GM21447 (cell line): ENCODE measurements around the gene GALNT3.

ENCODE experiments used
- ATAC-seq: cut with Tn5 transposase; IDR thresholded peaks from one replicate; pipeline ENCODE4 v1.9.1; 2021; ENCODE audit not compliant: unreplicated experiment

The GALNT3 gene

DNA sequence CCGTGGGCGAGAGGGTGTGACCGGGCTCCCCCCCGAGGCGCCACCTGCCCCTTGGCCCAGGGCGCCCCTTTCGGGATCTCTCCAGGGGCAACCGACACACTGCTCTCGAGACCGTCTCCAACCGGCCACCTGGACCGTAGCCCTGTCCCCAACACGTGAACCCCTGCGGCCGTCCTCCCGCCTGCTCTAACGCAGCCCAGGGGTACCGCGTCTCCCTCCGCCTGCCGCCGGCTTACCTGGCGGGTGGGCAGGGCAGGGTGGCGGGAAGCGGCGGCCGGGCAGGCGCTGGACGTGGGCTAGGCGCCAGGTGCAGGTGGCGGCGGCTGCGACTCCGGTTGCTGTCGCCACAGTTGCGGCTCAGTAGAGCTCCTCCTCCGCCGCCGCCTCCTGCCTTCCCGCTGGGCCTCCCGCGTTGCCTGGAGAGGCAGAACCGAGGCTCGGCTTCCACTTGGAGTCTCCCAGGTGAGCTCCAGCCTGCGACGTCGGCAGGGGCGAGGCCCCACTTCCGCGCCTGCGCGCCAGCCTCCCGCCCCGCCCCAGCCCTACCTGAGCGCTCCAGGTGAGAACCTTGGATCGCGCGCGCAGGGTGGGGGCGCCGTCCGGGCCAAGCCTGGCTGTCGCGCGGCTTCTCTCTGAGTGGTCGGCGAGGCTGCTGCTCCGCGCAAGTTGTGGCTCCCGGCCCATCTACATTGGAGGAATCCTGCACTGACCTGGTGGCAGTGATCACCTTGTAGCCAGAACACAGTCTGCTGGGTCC lies at the start of gene GALNT3:
Gene GALNT3 (minus strand): TSS at position 469 of the 757 bp plus-strand sequence. CDS start 23,547 bp downstream, outside the sequence.
- peak; percentile 26 for ATAC-seq

DNA sequence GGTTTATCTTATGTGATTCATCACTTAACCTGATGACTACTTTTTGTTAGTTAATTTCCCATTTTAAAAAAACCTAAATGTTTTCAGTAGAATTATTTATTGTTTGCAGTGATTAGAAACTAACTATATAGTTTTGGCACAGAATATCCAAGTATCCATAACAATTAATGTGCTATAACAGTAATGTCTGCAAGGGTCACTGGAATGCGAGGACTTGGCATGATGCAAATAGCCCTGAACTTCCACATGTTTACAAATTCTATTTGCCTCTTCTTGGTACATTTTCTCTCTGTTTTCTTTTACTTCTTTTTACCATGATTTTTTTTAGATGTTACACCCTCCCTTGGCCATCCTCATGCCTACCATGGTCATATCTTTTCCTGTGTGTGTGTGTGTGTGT lies 49.3 kb upstream of the GALNT3 start:
- ATAC-seq: no peak

DNA sequence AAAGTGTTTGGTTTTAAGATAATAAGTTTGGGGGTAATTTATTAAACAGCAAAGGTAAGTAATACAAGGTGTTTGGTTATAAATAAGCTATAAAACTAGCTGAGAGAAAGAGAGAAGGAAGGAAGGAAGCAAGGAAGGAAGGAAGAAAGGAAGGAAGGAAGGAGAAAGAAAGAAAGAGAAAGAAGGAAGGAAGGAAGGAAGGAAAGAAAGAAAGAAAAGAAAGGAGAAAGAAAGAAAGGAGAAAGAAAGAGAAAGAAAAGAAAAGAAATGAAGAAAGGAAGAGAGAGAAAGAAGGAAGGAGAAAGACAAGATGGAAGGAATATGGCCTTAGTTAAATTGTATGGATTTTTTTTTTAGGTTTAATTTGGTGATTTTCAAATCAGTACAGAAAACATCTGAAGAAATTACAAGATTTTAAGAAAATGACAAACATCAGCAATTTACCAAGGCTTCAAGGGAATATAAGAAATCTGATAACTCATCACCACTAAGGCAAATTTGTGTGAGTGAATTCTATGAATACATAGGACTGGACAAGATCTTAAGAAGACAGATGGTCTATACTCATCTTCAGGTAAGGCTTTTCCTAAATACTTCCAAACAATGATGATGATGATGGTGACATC lies 46.4 kb upstream of the GALNT3 start:
- ATAC-seq: no peak

DNA sequence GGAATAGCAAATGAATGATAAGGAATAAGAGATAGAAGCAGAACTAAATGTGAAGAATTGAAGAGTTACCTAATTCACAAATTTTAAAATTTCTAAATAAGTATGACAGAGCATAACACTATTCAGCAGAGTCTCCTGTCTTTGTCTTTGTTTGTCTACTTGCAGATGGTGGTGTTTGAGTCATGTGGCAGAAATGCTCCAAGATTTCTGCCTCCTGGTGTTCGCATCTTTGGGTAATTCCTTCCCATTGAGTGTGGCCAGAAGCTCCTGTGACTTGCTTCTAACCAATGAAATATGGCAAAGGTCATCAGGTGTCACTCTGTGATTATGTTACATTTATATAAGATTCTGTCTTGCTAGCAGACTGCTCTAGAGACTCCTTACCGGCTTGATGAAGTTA lies 45.6 kb upstream of the GALNT3 start:
- ATAC-seq: no peak

DNA sequence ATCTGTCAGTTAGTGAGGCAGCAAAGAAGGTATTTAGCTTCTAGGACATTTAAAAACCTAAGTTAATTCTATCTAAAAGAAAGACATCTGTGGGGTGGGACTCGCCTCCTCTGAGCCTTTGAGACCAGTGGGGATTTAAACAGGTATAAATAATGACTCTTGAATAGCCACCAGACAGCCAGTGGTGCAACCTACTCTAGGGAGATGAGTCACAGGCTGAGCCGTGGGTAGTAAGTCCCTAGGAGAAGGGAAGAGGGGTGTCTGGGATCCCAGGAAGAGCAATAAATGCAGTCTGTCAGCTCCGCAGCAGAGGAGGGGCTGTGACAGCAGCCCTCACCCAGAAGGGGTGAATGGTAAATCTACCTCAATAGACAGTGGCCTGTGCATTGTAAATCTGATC lies 43.1 kb upstream of the GALNT3 start:
- no peak for ATAC-seq

GRCh38 chr2:165835363-165835762 lies 41.3 kb upstream of the GALNT3 start:
- ATAC-seq: no peak

- ATAC-seq: no peak
Measured at GRCh38 chr2:165833156-165833555, 39.1 kb upstream of the GALNT3 start.

- ATAC-seq: no peak
Measured at GRCh38 chr2:165827921-165828276, 33.9 kb upstream of the GALNT3 start.

DNA sequence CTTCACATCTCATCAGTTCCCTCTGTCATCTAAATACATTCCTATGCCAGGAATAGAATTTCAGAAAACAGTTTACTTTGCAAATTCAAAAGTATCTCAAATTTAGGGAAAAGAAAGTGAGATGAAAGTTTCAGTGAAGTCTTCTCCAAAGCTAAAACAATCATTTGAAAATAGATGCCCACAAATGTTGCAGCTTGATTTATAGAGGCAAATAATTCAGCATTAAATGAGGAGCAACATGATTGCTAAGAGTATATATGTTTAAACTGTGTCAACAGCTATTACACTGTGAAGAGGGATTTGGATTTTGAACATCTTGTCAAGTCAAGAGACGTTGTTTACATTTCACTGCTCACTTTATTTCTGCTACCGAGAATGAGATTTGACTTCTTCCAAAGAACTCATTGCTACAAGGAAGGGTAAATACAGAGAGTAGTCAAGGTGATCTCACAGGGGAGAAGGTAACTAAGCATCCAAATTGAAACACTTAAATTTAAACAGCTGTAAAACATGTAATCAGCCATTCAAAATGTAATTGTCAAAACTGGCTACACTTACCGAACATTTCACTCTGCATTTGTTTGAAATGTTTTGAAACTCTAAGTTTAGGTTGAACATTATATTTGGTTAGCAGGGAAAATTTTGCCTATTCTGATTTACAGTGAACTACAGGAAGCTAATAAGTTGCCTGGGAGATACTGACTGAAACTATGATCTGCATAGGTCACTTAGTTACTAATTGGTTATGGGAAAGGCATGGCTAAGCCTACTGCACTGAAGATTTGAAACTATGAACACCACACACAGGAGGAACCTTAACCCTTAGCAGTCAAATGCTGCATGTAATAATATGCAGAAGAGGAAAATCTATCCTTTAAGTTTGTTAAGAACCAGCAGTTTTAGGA lies 33.2 kb upstream of the GALNT3 start:
- peak; percentile 93 for ATAC-seq

DNA sequence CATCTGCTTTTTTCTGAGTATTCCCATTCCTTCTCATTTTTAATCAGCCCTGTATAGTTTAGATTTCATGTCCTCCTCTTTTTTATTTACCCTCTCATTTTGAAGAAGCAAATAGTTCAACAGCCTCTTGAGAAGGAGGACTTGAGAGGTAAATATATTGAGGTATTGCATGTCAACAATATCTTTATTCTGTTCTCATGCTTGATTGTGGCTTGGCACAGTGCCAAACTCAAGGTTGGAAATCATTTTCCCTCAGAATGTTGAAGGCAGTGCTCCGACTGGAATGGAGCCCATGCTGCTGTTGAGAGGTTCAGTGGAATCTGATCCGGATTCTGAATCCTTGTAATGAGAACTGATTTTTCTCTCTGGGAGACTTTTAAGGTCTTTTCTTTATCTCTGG lies 31.0 kb upstream of the GALNT3 start:
- no peak for ATAC-seq

- ATAC-seq: no peak
Measured at GRCh38 chr2:165820296-165820695, 26.2 kb upstream of the GALNT3 start.

GRCh38 chr2:165818920-165819319 lies 24.9 kb upstream of the GALNT3 start:
- ATAC-seq: no peak

GRCh38 chr2:165815299-165816141 lies 21.5 kb upstream of the GALNT3 start:
- peak; percentile 60 for ATAC-seq

DNA sequence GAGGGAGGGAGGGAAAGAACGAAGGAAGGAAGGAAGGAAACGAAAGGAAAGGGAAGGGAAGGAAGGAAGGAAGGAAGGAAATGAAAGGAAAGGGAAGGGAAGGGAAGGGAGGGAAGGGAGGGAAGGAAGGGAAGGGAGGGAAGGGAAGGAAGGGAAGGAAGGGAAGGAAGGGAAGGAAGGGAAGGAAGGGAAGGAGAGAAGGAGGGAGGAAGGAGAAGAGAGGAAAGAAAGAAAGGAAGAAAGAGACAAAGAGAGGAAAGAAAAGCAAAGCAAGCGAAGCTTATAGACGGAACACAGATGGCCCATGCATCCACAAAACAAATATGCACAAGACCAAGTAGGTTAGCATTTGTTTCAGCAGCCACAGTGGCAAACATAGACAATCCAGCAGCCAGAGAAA lies 20.4 kb upstream of the GALNT3 start:
- ATAC-seq: no peak

GRCh38 chr2:165811592-165812370 lies 17.7 kb upstream of the GALNT3 start:
- ATAC-seq: no peak

GRCh38 chr2:165810418-165810817 lies 16.4 kb upstream of the GALNT3 start:
- ATAC-seq: no peak

GRCh38 chr2:165804719-165805118 lies 10.7 kb upstream of the GALNT3 start:
- ATAC-seq: no peak

GRCh38 chr2:165803123-165803760 lies 9.2 kb upstream of the GALNT3 start:
- no peak for ATAC-seq

- no peak for ATAC-seq
Measured at GRCh38 chr2:165801176-165801575, 7.1 kb upstream of the GALNT3 start.
